ENCODE results near the gene FAM120B. TPM values are rescaled to one million over a fixed set of nuclear protein-coding genes. Genes with fewer than 3 reads are reported as not detected.

The FAM120B gene
- total RNA-seq, 1 experiment from 2014 or later: 15.2 TPM

DNA sequence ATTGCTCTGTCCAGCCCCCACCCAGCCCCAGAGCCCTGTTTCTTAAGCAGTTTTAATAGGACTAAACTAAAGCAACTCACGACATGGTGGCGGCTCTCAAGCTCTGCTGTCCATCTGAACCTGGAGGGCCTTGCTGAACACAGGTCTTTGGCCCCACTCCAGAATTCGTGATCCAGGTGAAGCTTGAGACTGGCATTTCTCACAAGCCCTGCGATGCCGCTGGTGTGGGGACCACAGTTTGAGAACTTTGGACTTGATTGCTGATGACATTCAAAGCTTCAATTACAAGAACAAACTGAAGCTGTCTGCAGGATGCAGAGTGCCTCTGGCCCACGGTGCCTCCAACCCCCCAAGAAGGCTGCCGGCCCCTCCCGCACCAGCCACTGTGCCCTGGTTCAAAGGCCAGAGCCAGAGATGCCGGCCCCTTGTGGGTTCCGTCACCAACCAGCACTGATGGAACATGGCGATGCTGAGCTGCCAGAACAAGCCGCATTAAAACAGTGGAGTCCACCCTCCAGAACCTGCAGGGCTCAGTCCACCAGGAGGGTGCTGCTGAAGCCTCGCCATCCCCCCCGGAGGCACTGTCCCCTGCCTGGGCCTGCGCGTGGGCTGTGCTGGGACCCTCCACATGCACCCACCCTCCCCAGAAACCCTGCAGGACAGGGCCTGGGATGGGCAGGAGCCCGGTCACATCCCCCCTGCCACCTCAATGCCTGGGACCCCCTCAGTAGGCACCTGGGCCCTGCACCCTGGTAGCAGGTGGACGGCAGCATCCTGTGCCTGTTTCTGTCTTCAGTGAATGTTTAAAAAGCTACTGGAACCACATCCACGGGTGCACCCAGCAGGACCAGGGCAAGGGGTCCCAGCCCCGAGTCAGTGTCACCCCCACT, 145.4 kb downstream of the FAM120B start (continued):
- TF ChIP-seq, protein P1, sequence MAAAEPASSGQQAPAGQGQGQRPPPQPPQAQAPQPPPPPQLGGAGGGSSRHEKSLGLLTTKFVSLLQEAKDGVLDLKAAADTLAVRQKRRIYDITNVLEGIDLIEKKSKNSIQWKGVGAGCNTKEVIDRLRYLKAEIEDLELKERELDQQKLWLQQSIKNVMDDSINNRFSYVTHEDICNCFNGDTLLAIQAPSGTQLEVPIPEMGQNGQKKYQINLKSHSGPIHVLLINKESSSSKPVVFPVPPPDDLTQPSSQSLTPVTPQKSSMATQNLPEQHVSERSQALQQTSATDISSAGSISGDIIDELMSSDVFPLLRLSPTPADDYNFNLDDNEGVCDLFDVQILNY (CRISPR knock-in tag; IDR thresholded peaks at IDR 0.05): no peak
- TF ChIP-seq SMAD3 (CRISPR knock-in tag; IDR thresholded peaks at IDR 0.05; ENCODE audit: borderline replicate concordance): no peak
- TF ChIP-seq, protein P2, sequence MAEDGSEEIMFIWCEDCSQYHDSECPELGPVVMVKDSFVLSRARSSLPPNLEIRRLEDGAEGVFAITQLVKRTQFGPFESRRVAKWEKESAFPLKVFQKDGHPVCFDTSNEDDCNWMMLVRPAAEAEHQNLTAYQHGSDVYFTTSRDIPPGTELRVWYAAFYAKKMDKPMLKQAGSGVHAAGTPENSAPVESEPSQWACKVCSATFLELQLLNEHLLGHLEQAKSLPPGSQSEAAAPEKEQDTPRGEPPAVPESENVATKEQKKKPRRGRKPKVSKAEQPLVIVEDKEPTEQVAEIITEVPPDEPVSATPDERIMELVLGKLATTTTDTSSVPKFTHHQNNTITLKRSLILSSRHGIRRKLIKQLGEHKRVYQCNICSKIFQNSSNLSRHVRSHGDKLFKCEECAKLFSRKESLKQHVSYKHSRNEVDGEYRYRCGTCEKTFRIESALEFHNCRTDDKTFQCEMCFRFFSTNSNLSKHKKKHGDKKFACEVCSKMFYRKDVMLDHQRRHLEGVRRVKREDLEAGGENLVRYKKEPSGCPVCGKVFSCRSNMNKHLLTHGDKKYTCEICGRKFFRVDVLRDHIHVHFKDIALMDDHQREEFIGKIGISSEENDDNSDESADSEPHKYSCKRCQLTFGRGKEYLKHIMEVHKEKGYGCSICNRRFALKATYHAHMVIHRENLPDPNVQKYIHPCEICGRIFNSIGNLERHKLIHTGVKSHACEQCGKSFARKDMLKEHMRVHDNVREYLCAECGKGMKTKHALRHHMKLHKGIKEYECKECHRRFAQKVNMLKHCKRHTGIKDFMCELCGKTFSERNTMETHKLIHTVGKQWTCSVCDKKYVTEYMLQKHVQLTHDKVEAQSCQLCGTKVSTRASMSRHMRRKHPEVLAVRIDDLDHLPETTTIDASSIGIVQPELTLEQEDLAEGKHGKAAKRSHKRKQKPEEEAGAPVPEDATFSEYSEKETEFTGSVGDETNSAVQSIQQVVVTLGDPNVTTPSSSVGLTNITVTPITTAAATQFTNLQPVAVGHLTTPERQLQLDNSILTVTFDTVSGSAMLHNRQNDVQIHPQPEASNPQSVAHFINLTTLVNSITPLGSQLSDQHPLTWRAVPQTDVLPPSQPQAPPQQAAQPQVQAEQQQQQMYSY (CRISPR knock-in tag; IDR thresholded peaks at IDR 0.05): no peak
- TF ChIP-seq ZNF671 (CRISPR knock-in tag; IDR thresholded peaks at IDR 0.05): no peak
- TF ChIP-seq, protein P3, sequence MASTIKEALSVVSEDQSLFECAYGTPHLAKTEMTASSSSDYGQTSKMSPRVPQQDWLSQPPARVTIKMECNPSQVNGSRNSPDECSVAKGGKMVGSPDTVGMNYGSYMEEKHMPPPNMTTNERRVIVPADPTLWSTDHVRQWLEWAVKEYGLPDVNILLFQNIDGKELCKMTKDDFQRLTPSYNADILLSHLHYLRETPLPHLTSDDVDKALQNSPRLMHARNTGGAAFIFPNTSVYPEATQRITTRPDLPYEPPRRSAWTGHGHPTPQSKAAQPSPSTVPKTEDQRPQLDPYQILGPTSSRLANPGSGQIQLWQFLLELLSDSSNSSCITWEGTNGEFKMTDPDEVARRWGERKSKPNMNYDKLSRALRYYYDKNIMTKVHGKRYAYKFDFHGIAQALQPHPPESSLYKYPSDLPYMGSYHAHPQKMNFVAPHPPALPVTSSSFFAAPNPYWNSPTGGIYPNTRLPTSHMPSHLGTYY (CRISPR knock-in tag; IDR thresholded peaks at IDR 0.05): no peak
- TF ChIP-seq, protein P4, sequence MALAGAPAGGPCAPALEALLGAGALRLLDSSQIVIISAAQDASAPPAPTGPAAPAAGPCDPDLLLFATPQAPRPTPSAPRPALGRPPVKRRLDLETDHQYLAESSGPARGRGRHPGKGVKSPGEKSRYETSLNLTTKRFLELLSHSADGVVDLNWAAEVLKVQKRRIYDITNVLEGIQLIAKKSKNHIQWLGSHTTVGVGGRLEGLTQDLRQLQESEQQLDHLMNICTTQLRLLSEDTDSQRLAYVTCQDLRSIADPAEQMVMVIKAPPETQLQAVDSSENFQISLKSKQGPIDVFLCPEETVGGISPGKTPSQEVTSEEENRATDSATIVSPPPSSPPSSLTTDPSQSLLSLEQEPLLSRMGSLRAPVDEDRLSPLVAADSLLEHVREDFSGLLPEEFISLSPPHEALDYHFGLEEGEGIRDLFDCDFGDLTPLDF (CRISPR knock-in tag; IDR thresholded peaks at IDR 0.05): no peak
- TF ChIP-seq ATF1 (CRISPR knock-in tag; IDR thresholded peaks at IDR 0.05): no peak
- TF ChIP-seq FOXP1 (CRISPR knock-in tag; IDR thresholded peaks at IDR 0.05; ENCODE audit: borderline replicate concordance): no peak

DNA sequence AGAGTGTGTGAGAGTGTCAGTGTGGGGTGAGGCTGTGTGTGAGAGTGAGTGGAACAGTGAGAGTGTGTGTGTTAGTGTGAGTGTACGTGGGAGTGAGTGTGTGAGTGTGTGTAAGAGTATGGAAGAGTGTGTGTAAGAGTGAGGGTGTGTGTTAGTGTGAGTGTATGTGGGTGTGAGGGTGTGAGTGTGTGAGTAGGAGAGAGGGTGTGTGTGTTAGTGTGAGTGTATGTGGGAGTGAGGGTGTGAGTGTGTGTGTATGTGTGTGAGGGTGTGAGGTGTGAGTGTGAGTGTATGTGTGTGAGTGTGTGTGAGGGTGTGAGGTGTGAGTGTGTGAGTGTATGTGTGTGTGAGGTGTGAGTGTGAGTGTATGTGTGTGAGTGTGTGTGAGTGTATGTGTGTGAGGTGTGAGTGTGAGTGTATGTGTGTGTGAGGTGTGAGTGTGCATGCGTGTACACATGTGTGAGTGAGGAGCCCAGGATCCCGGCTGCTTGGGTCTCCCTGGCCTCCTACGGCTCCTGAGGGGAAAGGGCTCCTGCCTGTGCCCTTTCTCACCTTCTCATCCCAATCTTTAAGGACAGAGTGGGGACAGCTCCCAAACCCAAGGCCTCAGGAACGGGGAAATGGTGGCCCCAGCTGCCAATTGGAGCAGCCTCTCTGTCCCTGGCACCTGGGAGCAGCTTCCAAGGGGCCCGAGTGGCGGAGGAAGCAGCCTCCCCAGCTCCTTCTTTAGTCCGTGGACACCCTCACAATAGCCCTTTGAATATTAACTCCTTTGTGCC, 146.4 kb downstream of the FAM120B start:
- TF ChIP-seq, protein P5, sequence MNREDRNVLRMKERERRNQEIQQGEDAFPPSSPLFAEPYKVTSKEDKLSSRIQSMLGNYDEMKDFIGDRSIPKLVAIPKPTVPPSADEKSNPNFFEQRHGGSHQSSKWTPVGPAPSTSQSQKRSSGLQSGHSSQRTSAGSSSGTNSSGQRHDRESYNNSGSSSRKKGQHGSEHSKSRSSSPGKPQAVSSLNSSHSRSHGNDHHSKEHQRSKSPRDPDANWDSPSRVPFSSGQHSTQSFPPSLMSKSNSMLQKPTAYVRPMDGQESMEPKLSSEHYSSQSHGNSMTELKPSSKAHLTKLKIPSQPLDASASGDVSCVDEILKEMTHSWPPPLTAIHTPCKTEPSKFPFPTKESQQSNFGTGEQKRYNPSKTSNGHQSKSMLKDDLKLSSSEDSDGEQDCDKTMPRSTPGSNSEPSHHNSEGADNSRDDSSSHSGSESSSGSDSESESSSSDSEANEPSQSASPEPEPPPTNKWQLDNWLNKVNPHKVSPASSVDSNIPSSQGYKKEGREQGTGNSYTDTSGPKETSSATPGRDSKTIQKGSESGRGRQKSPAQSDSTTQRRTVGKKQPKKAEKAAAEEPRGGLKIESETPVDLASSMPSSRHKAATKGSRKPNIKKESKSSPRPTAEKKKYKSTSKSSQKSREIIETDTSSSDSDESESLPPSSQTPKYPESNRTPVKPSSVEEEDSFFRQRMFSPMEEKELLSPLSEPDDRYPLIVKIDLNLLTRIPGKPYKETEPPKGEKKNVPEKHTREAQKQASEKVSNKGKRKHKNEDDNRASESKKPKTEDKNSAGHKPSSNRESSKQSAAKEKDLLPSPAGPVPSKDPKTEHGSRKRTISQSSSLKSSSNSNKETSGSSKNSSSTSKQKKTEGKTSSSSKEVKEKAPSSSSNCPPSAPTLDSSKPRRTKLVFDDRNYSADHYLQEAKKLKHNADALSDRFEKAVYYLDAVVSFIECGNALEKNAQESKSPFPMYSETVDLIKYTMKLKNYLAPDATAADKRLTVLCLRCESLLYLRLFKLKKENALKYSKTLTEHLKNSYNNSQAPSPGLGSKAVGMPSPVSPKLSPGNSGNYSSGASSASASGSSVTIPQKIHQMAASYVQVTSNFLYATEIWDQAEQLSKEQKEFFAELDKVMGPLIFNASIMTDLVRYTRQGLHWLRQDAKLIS (CRISPR knock-in tag; IDR thresholded peaks at IDR 0.05; ENCODE audit: borderline replicate concordance): no peak
- TF ChIP-seq, protein P6, sequence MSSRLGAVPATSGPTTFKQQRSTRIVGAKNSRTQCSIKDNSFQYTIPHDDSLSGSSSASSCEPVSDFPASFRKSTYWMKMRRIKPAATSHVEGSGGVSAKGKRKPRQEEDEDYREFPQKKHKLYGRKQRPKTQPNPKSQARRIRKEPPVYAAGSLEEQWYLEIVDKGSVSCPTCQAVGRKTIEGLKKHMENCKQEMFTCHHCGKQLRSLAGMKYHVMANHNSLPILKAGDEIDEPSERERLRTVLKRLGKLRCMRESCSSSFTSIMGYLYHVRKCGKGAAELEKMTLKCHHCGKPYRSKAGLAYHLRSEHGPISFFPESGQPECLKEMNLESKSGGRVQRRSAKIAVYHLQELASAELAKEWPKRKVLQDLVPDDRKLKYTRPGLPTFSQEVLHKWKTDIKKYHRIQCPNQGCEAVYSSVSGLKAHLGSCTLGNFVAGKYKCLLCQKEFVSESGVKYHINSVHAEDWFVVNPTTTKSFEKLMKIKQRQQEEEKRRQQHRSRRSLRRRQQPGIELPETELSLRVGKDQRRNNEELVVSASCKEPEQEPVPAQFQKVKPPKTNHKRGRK (CRISPR knock-in tag; IDR thresholded peaks at IDR 0.05; ENCODE audit: borderline replicate concordance): no peak
- TF ChIP-seq, protein P7, sequence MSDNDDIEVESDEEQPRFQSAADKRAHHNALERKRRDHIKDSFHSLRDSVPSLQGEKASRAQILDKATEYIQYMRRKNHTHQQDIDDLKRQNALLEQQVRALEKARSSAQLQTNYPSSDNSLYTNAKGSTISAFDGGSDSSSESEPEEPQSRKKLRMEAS (CRISPR knock-in tag; IDR thresholded peaks at IDR 0.05): no peak
- TF ChIP-seq, protein P8, sequence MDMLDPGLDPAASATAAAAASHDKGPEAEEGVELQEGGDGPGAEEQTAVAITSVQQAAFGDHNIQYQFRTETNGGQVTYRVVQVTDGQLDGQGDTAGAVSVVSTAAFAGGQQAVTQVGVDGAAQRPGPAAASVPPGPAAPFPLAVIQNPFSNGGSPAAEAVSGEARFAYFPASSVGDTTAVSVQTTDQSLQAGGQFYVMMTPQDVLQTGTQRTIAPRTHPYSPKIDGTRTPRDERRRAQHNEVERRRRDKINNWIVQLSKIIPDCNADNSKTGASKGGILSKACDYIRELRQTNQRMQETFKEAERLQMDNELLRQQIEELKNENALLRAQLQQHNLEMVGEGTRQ (CRISPR knock-in tag; IDR thresholded peaks at IDR 0.05): no peak
- TF ChIP-seq, protein P9, sequence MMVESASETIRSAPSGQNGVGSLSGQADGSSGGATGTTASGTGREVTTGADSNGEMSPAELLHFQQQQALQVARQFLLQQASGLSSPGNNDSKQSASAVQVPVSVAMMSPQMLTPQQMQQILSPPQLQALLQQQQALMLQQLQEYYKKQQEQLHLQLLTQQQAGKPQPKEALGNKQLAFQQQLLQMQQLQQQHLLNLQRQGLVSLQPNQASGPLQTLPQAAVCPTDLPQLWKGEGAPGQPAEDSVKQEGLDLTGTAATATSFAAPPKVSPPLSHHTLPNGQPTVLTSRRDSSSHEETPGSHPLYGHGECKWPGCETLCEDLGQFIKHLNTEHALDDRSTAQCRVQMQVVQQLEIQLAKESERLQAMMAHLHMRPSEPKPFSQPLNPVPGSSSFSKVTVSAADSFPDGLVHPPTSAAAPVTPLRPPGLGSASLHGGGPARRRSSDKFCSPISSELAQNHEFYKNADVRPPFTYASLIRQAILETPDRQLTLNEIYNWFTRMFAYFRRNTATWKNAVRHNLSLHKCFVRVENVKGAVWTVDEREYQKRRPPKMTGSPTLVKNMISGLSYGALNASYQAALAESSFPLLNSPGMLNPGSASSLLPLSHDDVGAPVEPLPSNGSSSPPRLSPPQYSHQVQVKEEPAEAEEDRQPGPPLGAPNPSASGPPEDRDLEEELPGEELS (CRISPR knock-in tag; IDR thresholded peaks at IDR 0.05): no peak
- TF ChIP-seq, protein P10, sequence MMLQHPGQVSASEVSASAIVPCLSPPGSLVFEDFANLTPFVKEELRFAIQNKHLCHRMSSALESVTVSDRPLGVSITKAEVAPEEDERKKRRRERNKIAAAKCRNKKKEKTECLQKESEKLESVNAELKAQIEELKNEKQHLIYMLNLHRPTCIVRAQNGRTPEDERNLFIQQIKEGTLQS (CRISPR knock-in tag; conservative IDR thresholded peaks at IDR 0.05): no peak
- no peak for TF ChIP-seq MXD4 (CRISPR knock-in tag; IDR thresholded peaks at IDR 0.05; ENCODE audit: borderline replicate concordance)
- H3K4me3 Mint-ChIP-seq: no peak overlapping the region
- no peaks in the 10 kb centered on the region for H3K36me3 Mint-ChIP-seq
- no peak for DNase-seq (ENCODE audit: low spot score)
- ChIA-PET POLR2A (interaction anchor here (0.6 kb wide), 1 partner anchor 186 kb away, joined by 3 read pairs; no protein-coding TSS in a partner anchor), CTCF (interaction anchor here (0.8 kb wide), 1 partner anchor 621 kb away, joined by 3 read pairs; no protein-coding TSS in a partner anchor)
- no peaks in the 10 kb centered on the region for H3K27me3 Mint-ChIP-seq (ENCODE audit: low read depth)
- no peaks in the 10 kb centered on the region for H3K9me3 Mint-ChIP-seq
- H3K27ac Mint-ChIP-seq: peak overlapping the region; percentile 9; the same call in 1 of the 2 replicates
- ATAC-seq: no peak
- H3K4me1 Mint-ChIP-seq: peaks cover 4% of the 10 kb centered on the region; the same call in 1 of the 2 replicates

Measured in WTC11 (cell line).